ENCODE measurements around the gene PTPRT. TPM values are rescaled to one million over a fixed set of nuclear protein-coding genes. Genes with fewer than 3 reads are reported as not detected.

Gene PTPRT
- total RNA-seq, 1 experiment from 2014 or later: not detected

DNA sequence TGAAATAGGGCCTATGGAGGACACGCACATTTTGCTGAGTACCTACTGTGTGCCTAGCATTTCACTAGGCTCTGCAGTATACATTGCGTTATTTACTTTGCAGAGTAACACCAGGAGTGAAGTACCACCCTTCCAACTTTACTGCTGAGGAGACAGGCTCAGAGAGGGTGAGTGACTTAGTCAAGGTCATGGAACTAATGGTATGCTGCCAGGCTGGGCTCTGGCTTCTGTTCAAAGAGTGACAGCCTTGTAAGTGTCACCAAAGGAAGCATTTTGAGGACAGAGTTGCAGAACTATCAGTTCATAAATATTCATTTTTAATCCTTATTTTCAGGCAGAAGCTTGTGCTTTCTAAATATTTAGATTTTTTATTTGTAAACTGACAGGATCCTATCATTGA, 816.7 kb downstream of the PTPRT start:
- no peak for DNase-seq (ENCODE audit: low read depth, low spot score)
- ATAC-seq: no peak
- no peak for TF ChIP-seq SIN3A (IDR thresholded peaks at IDR 0.05; ENCODE audit: borderline replicate concordance, insufficient read depth, low read depth, low read length)
- TF ChIP-seq, protein P1, sequence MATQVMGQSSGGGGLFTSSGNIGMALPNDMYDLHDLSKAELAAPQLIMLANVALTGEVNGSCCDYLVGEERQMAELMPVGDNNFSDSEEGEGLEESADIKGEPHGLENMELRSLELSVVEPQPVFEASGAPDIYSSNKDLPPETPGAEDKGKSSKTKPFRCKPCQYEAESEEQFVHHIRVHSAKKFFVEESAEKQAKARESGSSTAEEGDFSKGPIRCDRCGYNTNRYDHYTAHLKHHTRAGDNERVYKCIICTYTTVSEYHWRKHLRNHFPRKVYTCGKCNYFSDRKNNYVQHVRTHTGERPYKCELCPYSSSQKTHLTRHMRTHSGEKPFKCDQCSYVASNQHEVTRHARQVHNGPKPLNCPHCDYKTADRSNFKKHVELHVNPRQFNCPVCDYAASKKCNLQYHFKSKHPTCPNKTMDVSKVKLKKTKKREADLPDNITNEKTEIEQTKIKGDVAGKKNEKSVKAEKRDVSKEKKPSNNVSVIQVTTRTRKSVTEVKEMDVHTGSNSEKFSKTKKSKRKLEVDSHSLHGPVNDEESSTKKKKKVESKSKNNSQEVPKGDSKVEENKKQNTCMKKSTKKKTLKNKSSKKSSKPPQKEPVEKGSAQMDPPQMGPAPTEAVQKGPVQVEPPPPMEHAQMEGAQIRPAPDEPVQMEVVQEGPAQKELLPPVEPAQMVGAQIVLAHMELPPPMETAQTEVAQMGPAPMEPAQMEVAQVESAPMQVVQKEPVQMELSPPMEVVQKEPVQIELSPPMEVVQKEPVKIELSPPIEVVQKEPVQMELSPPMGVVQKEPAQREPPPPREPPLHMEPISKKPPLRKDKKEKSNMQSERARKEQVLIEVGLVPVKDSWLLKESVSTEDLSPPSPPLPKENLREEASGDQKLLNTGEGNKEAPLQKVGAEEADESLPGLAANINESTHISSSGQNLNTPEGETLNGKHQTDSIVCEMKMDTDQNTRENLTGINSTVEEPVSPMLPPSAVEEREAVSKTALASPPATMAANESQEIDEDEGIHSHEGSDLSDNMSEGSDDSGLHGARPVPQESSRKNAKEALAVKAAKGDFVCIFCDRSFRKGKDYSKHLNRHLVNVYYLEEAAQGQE (IDR thresholded peaks at IDR 0.05; ENCODE audit: insufficient read depth in 1 of 2, low read depth in 2 of 2, low read length in 1 of 2): no peak
- TF ChIP-seq, protein P2, sequence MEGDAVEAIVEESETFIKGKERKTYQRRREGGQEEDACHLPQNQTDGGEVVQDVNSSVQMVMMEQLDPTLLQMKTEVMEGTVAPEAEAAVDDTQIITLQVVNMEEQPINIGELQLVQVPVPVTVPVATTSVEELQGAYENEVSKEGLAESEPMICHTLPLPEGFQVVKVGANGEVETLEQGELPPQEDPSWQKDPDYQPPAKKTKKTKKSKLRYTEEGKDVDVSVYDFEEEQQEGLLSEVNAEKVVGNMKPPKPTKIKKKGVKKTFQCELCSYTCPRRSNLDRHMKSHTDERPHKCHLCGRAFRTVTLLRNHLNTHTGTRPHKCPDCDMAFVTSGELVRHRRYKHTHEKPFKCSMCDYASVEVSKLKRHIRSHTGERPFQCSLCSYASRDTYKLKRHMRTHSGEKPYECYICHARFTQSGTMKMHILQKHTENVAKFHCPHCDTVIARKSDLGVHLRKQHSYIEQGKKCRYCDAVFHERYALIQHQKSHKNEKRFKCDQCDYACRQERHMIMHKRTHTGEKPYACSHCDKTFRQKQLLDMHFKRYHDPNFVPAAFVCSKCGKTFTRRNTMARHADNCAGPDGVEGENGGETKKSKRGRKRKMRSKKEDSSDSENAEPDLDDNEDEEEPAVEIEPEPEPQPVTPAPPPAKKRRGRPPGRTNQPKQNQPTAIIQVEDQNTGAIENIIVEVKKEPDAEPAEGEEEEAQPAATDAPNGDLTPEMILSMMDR (IDR thresholded peaks at IDR 0.05): no peak
- no peak for TF ChIP-seq POLR2AphosphoS5 (IDR thresholded peaks at IDR 0.05; ENCODE audit: low read depth, low read length)
- TF ChIP-seq TCF7L2 (IDR thresholded peaks at IDR 0.05; ENCODE audit: low read depth, low read length): no peak

DNA sequence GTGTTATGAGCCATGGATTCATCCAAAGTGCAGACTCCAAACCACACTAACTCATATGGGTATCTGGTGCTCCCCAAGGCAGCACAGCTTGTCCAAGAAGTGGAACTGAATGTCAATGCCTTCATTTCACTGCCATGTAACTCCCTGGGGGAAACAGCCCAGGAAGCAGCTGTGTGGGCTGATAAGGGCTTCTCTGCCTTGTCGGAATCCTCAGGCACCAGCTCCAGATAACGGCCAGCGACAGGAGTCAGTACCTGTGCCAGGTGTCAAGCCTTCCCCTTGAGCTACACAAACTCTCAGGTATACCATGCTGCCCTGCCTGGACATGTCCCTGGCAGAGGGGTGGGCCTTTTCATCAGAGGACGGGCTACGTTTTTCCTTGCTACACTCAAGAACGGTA, 819.6 kb downstream of the PTPRT start:
- Histone ChIP-seq H3K4me1 (ENCODE audit: control insufficient read depth, insufficient read depth, low read length) (no peaks in the 10 kb centered on the region), H3K9me3 (ENCODE audit: control insufficient read depth, insufficient read depth, low read depth, low read length) (no peaks in the 10 kb centered on the region), H3K36me3 (ENCODE audit: control insufficient read depth, insufficient read depth, low read length) (no peaks in the 10 kb centered on the region), H3K27ac (ENCODE audit: low read length) (no peak overlapping the region), H3K27me3 (ENCODE audit: control insufficient read depth, insufficient read depth, low read length) (no peaks in the 10 kb centered on the region), H3K4me3 (ENCODE audit: low read depth in 2 of 2, low read length in 2 of 2) (no peak overlapping the region)
- POLR2A ChIA-PET: no interaction called here
- intact Hi-C loops (cut with micrococcal nuclease; ENCODE audit: unreplicated experiment): no loop called here
- TF ChIP-seq SIN3A (IDR thresholded peaks at IDR 0.05; ENCODE audit: borderline replicate concordance, insufficient read depth, low read depth, low read length): no peak
- TF ChIP-seq, protein P1 (IDR thresholded peaks at IDR 0.05; ENCODE audit: insufficient read depth in 1 of 2, low read depth in 2 of 2, low read length in 1 of 2): no peak
- TF ChIP-seq POLR2AphosphoS5 (IDR thresholded peaks at IDR 0.05; ENCODE audit: low read depth, low read length): no peak
- TF ChIP-seq, protein P2 (IDR thresholded peaks at IDR 0.05): no peak
- TF ChIP-seq TCF7L2 (IDR thresholded peaks at IDR 0.05; ENCODE audit: low read depth, low read length): no peak
- no peak for ATAC-seq
- in situ Hi-C loops (cut with HindIII; ENCODE audit: low pct_unique_long_range_greater_than_20kb, low sequenced_read_pairs): no loop called here
- CTCF ChIA-PET: no interaction called here
- BruUV-seq (replicated peaks): no TSS peak
- no peak for DNase-seq (ENCODE audit: low read depth, low spot score)

More for the DNA sequence above, 816.7 kb downstream of the PTPRT start:
- Histone ChIP-seq H3K9me3 (ENCODE audit: control insufficient read depth, insufficient read depth, low read depth, low read length) (no peaks in the 10 kb centered on the region), H3K27ac (ENCODE audit: low read length) (no peak overlapping the region), H3K4me1 (ENCODE audit: control insufficient read depth, insufficient read depth, low read length) (no peaks in the 10 kb centered on the region), H3K27me3 (ENCODE audit: control insufficient read depth, insufficient read depth, low read length) (no peaks in the 10 kb centered on the region), H3K4me3 (ENCODE audit: low read depth in 2 of 2, low read length in 2 of 2) (no peak overlapping the region), H3K36me3 (ENCODE audit: control insufficient read depth, insufficient read depth, low read length) (no peaks in the 10 kb centered on the region)
- POLR2A ChIA-PET: no interaction called here
- no TSS peak for BruUV-seq (replicated peaks)
- intact Hi-C loops (cut with micrococcal nuclease; ENCODE audit: unreplicated experiment) (no loop called here), in situ Hi-C loops (cut with HindIII; ENCODE audit: low pct_unique_long_range_greater_than_20kb, low sequenced_read_pairs) (no loop called here)
- CTCF ChIA-PET: no interaction called here

All from Panc1 (cell line).